HG02759 (cell line): ENCODE results near the gene LPP.

Experiments
- ATAC-seq: cut with Tn5 transposase; IDR thresholded peaks from one replicate; pipeline ENCODE4 v1.9.1; 2021; ENCODE audit warnings: mild to moderate bottlenecking, moderate library complexity; ENCODE audit not compliant: unreplicated experiment

The LPP gene, protein sequence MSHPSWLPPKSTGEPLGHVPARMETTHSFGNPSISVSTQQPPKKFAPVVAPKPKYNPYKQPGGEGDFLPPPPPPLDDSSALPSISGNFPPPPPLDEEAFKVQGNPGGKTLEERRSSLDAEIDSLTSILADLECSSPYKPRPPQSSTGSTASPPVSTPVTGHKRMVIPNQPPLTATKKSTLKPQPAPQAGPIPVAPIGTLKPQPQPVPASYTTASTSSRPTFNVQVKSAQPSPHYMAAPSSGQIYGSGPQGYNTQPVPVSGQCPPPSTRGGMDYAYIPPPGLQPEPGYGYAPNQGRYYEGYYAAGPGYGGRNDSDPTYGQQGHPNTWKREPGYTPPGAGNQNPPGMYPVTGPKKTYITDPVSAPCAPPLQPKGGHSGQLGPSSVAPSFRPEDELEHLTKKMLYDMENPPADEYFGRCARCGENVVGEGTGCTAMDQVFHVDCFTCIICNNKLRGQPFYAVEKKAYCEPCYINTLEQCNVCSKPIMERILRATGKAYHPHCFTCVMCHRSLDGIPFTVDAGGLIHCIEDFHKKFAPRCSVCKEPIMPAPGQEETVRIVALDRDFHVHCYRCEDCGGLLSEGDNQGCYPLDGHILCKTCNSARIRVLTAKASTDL

DNA sequence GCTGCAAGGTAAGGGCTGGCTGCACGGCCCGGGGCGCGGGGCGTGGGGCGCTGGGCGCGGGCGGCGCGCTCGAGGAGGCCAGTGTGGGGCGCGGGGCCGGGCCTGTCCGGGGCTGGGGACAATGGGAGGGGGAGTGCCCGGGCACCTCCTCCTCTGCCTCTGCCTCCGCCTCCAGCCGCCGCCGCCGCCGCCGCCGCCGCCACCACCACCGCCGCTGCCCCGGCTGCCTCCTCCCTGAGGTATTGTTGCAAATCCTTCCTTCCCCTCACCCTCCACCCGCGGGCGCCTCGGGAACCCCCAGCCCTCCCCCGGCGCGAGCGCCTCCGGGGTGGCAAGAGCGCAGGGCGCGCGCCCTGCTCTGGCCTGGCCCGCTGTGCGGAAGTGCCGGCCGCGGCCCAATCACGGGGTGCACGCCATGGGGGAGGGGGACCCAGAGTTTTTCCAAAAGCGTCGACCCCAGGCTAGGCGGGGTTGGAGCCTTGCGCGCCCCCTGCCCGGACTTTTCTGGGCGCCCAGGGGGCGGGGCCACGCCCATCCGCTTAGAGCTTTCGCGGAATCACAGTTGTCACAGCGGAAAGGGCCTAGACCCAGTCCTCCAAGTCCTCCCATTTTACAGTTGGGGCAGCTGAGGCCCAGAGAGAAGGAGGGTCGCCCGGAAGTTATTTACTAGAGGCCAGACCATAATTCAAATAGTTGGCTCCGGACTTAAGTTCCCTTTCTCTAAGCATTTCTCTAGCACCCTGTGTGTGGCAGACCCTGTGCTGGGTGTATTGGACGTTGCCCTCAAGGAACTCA, at the start of gene LPP:
TSS of gene LPP (plus strand) at position 144 of the 795 bp plus-strand sequence. CDS start 251,964 bp downstream, outside the sequence.
- peak; percentile 89 for ATAC-seq

DNA sequence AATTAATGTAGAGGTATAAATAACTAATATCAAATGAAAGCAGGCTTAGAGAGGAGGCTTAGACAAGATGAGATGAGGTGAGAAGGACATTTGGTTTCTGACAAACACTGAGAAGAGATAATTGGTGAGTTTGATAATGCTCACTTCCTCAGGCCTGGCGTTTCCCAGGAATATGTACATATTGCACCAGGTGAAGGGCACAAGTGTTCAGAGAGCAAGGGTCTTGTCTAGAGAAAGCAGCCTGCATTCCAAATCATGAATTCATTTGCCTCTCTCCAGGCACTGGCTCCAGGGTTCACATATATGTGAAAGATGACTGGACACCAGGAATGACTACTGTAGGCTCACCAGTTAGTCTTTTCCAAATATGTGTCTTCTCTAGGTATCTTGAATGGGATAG, 48.0 kb upstream of the LPP start:
- no peak for ATAC-seq

DNA sequence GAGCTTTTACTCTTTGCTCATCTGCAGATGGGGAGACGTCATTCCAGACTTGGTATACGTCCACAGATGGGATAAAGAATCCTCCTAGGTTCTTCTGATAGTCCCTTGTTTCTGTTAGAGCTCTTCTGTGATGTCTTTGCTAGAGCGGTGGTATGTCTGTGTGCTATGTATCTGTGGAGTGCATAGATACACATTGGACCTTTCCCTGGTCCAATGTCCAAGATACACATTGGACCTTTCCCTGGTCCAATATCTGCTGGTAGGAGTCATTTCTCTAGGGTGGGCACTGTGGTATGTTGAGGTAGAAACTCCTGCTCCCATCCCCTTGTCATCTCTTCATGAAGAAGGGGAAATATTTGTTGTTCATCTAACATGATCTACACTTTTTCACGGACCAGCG, 47.5 kb upstream of the LPP start:
- ATAC-seq = no peak

DNA sequence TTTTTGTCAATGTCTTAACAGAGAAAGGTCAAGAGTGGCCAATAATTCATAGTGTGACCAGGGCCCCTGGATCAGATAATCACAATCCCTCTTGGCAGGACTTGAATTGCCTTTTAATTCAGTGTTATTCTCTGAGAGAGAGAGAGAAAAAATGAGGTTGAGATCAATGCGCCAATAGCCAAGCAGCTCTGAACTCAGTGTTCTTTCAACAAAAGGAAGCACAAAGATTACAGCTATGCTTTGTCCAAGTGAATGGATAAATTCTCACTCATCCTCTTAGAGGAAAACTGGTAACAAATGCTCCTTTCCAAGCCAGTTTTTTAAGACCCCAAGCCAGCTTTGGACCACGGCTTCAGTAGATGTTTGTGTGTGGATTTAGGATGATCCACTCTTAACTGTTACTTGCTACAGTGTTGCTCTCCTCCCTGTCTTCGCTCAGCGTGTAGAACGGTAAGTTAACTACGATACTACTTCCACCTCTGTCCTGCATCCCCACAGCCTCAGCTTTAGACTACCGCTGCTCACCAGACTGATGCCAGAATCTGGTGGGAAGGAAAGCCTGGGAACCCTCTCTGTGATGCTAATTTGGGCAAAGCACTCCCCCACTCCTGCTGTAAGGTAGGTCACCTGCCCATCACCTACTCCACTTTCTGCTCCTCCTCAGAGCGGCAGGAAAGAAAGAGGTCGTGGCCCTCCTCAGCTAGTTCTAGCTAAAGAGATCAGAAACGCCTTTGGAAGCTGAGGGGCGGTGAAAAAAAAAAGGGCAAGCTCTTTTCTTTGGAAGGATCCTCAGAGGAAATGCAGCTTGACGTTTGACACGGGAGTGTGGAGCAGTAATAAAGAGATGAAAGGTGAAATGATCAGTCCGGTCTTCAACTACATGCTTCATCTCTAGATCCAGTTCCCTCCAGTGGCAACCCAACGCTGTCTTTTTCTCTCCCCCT, 46.8 kb upstream of the LPP start:
- no peak for ATAC-seq

DNA sequence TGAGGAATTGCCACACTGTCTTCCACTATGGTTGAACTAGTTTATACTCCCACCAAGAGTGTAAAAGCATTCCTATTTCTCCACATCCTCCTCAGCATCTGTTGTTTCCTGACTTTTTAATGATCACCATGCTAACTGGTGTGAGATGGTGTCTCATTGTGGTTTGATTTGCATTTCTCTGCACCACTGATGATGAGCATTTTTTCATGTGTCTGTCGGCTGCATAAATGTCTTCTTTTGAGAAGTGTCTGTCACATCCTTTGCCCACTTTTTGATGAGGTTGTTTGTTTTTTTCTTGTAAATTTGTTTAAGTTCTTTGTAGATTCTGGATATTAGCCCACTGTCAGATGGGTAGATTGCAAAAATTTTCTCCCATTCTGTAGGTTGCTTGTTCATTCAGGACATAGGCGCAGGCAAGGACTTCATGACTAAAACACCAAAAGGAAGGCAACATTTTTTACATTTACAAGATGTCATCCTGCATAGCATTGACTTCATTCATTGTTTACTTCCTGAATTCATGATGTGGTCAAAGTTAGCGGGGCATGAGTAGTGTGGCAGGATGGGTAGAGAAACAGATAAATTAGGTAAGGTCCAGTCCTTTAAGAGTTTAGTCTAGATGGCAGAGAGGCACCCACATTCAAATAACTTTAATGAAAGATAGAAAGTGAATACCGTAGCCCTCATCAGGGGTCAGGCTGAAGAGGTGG, 45.1 kb upstream of the LPP start:
- no peak for ATAC-seq

DNA sequence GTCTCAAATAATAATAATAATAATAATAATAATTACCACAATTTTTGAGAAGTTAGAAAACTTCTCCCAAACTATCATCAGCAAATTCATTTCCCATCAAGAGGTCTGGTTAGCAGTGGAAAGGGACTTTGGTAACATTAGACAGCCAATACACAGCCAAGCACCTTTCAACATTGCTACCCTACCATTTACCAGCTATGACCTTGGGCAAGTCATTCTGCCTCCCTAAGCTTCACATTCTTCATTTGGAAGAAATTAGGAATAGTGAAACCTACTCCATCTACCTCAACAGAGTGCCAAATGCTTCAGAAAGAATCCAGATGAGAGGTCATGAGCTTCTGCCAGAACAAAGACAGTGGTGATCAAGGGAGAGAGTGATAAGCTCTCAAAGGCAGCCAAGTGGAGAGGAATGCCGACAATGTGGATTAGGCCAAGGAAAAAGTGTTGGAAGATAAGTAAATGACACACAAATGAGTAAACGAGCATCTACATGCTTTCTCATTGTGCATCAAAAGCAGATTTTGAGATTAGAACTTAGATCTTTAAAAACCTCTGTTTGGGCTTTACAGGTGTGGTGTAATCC, 42.9 kb upstream of the LPP start:
- no peak for ATAC-seq

DNA sequence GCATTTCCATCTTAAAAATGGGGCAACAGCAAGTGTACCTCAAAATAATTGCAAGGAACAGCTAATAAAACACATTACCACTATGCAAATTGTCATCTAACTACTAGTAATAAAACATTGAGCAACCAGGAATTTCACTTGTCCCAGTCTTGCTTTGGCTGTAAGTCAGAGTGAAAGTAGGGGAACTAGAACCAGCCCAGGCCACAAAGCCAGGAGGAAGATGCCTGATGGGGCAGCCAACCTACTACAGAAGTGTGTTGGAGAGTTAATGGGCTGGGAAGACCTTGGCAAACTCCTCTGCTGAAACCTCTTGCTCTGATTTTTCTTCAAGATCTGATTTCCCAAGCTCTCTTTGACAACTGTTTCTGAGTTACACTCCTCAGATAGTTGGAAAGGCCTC, 40.2 kb upstream of the LPP start:
- no peak for ATAC-seq

DNA sequence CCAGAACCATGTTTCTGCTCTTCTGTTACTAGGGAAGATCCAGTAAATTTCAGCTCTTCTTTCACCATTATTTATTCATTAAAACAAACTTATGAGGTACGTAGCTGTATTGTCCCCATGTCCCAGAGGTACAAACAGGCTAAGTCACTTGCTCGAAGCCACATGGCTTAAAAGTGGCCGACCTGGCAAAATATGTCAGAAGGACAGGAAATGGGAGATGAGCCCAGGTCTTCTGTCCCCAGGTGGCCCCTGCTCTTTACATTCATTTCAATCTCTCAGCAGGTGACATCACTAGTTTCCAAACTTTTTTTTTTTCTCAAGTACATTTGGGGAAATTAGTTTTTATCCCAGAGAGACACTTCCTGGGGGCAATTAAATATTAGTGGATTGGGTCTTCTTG, 34.1 kb upstream of the LPP start:
- ATAC-seq = no peak

DNA sequence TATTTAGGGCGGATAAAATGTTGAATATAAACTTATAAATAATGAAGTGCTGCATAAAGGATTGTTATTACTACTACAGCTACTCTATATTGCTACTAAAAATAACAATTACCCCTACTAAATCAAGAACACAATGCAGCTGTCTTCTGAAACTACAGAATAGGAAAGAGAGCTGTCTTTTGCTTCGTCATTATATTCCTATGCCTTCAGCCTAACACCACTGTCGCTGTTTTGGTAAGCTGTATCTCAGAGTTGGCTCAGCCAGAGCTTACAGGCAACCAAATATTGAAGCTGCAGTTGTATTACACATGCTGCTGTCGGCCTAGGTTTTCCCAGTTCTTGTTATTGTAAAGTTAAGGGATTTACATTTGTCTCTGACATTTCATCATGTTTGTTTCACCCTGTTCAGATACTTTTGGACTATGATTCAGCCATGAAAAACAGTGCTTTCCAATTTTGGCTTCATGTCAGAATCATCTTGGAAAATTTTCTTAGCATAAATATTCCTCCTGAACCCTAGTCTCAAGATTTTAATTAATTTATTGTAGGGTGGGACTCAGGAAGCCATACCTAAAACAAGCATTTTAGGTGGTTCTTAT, 31.3 kb upstream of the LPP start:
- ATAC-seq = no peak

DNA sequence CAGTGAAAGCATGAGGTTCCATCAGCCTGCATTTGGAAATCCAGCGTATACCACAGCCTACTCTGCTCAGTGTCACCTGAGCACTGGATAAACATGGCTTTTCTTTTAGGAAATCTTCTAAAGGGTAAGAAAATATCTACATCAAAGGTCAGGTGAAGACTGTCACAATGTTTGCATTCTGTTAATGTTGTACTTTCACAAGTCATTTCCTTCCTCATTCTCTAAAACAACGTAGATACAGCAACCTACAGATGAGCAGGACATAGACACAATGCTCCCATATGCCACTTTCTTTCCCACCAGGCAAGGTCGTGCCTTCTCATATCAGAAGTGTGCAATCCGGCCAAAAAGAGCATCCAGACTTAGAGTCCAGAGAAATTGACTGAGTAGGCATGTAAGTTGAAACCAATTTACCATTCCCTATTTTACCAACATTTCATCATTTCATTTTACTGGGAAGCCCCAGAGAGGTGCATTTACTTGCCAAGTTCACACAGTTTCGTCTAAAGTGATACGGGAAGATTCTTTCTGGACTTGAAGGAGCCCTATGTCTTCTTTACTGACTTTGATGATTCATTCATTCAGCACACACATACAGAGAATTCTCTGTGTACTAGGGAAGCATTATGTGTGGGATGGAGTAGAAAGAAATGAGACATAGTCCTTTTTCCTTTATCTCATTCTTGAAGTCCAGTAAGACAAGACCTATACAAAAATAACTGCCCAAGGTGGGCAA, 30.6 kb upstream of the LPP start:
- ATAC-seq = no peak

DNA sequence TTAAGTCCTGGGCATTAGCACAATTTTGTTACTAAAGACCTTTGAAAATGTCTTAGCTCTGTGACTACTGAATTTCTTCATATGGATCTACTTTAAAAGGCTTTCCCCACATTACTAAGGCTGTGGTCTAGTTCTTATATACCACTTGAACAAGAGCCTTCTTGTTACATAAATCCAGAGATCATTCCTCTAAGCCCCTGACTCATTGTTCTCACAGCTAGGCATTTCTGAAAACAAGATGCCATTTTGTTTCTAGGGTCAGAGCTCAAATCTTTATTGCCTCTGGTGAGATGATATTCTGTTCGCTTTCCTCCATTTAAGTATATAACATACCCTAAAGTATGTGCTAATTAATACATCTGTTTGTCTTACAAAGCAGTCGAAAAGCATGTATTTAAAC, 29.8 kb upstream of the LPP start:
- ATAC-seq = no peak

DNA sequence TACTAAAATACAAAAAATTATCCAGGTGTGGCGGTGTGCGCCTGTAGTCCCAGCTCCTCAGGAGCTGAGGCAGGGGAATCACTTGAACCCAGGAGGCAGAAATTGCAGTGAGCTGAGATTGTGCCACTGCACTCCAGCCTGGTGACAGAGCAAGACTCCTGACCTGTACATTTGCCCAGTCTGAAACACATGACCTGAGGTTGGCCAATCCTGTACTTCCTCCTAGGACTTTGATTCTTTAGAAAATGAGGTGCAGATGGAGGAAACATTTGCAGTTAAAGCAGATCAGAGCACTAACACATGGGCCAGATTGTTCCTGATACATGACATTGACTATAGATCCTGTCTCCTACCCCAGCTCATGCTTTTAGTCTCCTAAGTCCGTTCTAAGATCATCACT, 28.9 kb upstream of the LPP start:
- no peak for ATAC-seq

DNA sequence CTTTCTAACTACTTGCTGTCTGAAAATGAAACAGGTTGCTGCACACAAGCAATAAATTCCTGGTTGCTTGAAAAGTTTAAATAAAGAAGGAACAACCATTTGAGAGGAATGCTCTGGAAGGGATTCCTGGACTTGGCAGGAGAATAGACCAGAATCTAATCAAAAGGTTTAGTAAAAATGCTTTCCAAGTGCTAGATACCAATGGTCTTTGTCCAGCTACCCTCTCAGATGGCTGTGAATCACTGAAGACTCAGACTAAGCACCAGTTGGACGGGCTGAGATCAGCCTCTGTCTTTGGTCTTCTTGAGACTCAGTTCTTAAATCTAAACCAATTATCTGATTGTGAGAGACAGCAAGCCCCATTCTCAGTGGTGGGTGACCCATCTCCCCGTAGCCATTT, 27.7 kb upstream of the LPP start:
- no peak for ATAC-seq

DNA sequence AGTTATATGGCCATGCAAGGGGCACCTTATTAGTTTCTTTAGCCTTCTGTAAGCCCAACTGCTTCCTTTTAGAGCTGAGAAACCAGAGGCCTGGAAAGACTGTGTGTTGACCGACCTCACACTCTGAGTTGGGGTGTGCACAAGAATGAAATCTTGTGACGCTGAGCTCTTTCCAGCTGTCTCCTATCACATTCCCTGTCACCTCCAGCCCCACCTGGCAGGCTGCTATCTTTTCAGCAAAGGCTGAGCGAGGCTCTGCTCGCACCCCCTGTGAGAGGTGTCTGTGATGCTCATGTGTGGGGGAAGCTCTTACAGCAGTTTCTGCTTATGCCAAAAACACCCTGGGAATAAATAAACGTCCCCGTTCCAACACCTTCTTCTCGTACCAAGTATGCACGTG, 27.0 kb upstream of the LPP start:
- no peak for ATAC-seq

DNA sequence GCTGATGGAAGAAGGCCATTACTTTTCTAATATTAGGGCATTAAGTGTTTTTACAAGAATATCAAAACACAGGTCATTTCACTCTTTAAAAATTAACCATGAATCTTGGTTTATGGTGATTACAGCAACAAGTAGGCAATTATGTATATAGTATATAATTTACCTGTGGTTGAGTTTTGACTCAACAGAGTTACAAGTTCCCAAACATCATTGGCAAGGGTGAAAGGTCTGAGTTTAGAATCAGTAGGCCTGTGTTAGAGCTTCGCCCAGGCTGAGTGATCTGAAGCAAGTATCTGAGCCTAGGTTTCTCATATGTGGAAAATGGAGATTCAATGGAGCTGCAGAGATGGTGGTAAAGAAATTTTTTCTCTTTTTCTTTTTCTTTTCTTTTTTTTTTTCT, 25.1 kb upstream of the LPP start:
- ATAC-seq = no peak

DNA sequence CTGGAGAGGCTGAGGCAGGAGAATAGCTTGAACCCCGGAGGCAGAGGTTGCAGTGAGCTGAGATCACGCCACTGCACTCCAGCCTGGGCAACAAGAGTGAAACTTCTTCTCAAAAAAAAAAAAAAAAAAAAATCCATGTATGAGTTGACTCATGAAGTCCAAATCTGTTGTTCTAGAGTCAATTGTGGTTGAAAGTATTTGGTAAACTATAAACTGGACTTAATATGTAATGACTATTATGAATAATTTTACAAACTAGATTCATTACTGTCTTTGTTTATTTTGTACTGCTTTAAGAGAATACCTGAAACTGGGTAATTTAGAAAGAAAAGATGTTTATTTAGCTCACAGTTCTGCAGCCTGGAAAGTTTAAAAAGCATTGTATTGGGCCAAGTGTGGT, 22.9 kb upstream of the LPP start:
- ATAC-seq = peak; percentile 38

DNA sequence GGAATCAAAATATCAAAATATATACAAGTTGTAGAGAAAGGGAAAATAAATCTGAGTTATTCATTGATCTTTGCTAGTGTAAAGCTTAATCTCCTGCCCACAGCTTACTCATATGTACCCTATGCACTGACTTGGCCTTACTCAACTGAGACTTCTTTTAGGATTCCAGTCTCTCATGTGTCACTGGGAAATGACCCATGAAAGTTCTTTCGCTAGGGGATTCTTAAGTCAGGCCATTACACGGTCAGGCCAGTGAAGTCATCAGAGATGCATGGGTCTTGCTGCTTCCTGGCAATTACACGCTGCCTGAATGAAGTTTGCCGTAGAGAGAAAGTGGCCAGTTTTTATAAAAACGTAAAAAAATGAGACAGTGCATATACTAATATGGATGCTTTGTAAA, 20.7 kb upstream of the LPP start:
- ATAC-seq = peak; percentile 51

DNA sequence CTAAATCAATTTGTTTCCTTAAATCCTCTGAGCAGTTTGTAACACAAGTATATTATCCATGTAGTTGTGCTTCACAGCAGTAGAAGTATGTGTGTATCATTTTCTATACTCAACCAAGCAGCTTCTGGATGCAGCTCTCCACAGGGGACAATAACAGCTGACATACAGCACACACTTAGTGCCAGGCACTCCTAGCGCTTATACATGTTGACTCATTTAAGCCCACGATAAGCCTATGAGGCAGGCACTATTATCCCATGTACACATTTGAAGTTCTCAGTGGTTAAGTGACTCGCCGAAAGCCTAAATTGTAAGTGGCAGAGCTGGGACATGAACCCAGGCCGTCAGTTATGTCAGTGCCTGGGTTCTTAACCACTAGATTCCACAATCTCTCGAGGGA, 20.3 kb upstream of the LPP start:
- no peak for ATAC-seq

DNA sequence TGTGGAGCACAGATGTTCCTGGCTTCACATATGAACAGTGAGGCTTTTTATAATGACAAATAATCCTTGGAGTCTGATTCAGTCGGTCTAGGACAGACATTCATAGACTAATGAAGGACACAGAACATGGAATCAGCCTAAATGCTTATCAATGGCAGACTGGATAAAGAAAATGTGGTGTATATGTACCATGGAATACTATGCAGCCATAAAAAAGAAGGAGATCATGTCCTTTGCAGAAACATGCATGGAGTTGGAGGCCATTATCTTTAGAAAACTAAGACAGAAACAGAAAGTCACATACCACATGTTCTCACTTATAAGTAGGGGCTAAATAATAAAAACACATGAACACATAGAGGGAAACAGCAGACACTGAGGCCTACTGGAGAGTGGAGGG, 19.9 kb upstream of the LPP start:
- no peak for ATAC-seq
